Measurements from ENCODE around the gene CES4A. TPM values are rescaled to one million over a fixed set of nuclear protein-coding genes. Genes with fewer than 3 reads are reported as not detected.

Gene CES4A
- total and polyA plus RNA-seq, 2 donors = 2.1 to 14.6 TPM

DNA sequence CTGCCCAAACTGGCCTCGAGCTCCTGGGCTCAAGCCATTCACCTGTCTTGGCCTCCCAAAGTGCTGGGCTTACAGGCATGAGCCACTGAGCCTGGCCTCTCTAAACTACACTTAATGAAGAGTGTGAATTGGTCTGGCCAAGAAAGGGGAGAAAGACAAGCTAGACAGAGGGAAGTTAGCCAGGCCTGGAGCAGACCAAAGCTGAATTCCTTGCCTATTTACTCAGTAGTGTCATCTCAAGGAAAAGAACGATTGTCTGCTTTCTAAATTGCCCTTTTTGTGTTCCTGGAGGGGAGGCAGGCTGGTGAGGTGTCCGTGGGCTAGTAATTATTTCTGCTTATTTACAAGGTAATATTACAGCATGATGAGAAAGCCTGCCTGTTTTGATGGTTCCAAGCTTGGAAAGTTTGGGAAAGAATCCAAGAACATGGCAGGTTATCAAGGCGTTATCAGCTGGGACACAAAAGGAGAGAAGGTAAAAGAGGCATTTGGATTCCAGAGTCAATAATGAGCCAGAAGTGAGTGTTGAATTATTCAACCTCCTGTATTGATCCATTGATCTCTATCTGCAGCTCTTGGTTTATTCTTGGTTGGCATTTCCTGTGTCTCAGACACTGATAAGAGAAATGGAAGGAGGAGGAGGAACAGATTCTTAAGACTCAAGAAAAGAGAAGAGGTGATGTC is 34.3 kb downstream of the CES4A start:
- Histone ChIP-seq H3K27ac (ENCODE audit: low read depth in 1 of 2, low read length in 1 of 2) (no peak overlapping the region), H3K27me3 (ENCODE audit: control insufficient read depth in 2 of 2, insufficient read depth in 1 of 2, low read length in 1 of 2) (no peaks in the 10 kb centered on the region)
- 92% methylated on average over 4 of the region's 4 CpGs for WGBS

DNA sequence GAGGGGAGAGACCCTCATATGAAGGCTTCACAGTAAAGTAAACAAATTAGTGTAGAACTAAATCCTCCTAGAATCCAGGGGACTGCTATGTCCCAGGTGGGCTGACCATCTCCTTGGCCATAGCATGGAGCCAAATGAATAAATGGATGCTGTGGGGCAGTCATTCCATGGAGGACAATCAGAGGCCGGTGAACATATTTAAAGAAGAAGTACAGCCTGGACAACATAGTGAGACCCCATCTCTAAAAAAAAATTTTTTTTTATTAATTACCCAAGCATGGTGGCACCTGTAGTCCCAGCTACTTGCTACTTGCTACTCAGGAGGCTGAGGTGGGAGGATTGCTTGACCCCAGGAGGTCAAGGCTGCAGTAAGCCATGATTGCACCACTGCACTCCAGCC is 35.3 kb downstream of the CES4A start:
- no peaks in the 10 kb centered on the region for H3K27me3 ChIP-seq (ENCODE audit: control insufficient read depth in 2 of 2, insufficient read depth in 1 of 2, low read length in 1 of 2)
- H3K4me1 ChIP-seq (ENCODE audit: control insufficient read depth in 2 of 2, insufficient read depth in 2 of 2, low read length in 2 of 2) = peaks cover 5 to 17% of the 10 kb centered on the region in 2 donors
- no peaks in the 10 kb centered on the region for H3K9me3 ChIP-seq (ENCODE audit: control insufficient read depth in 2 of 2, insufficient read depth in 1 of 2, low read length in 1 of 2)
- no peak overlapping the region for H3K27ac ChIP-seq (ENCODE audit: low read depth in 1 of 2, low read length in 1 of 2)
- no peak for DNase-seq (ENCODE audit: low read depth in 6 of 9, low spot score in 9 of 9)
- WGBS = 98% methylated on average over 1 of the region's 1 CpG
- H3K4me3 ChIP-seq (ENCODE audit: low read length in 2 of 2) = no peak overlapping the region
- no peaks in the 10 kb centered on the region for H3K36me3 ChIP-seq (ENCODE audit: control insufficient read depth in 2 of 2, insufficient read depth in 2 of 2, low read length in 1 of 2)

More for the DNA sequence above, 34.3 kb downstream of the CES4A start:
- no peak for DNase-seq (ENCODE audit: low read depth in 6 of 9, low spot score in 9 of 9)
- Histone ChIP-seq H3K36me3 (ENCODE audit: control insufficient read depth in 2 of 2, insufficient read depth in 2 of 2, low read length in 1 of 2) (no peaks in the 10 kb centered on the region), H3K4me1 (ENCODE audit: control insufficient read depth in 2 of 2, insufficient read depth in 2 of 2, low read length in 2 of 2) (peaks cover 0 to 9% of the 10 kb centered on the region in 2 donors), H3K9me3 (ENCODE audit: control insufficient read depth in 2 of 2, insufficient read depth in 1 of 2, low read length in 1 of 2) (no peaks in the 10 kb centered on the region), H3K4me3 (ENCODE audit: low read length in 2 of 2) (no peak overlapping the region)

DNA sequence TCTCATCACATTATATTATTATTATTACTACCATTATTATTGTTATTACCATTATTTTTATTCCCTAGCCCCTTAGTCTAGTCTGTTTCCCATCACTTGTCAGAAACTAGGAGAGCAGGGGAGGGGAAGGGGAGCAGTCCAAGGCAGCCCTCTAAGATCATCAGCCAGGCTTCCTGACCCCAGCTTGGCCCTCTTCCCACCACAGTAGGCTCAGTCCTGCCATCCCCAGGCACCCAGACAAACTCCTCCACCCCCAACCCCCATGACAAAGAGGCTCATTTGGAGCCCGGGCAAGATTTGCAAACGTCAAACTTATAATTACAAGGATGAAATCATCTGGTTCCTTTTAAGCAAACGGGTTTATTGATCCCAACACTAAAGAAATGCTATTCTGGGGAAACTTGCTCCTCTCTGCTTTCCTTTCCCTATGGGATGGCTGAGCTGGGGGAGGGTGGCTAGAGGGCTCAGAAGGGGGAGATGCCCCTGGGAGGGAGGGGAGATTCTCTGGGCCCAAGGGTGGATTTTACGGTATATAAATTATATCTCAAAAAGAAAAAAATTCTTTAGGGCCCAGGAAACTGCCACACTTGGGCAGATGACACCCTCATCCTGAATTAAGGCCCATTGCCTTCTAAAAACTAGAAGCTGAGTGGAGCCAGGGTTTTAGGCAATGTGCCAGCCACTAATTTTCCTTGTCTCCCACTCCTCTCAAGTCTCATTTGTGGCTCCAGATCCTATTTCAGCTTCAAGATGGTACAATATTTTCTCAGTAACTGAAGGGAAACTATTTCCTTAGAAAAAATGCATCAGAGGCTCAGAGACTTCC is 36.2 kb downstream of the CES4A start:
- DNase-seq (ENCODE audit: low read depth in 6 of 9, low spot score in 9 of 9) = no peak
- Histone ChIP-seq H3K27ac (ENCODE audit: low read depth in 1 of 2, low read length in 1 of 2) (no peak overlapping the region), H3K9me3 (ENCODE audit: control insufficient read depth in 2 of 2, insufficient read depth in 1 of 2, low read length in 1 of 2) (no peaks in the 10 kb centered on the region), H3K4me3 (ENCODE audit: low read length in 2 of 2) (no peak overlapping the region), H3K27me3 (ENCODE audit: control insufficient read depth in 2 of 2, insufficient read depth in 1 of 2, low read length in 1 of 2) (no peaks in the 10 kb centered on the region), H3K36me3 (ENCODE audit: control insufficient read depth in 2 of 2, insufficient read depth in 2 of 2, low read length in 1 of 2) (no peaks in the 10 kb centered on the region), H3K4me1 (ENCODE audit: control insufficient read depth in 2 of 2, insufficient read depth in 2 of 2, low read length in 2 of 2) (peaks cover 5 to 17% of the 10 kb centered on the region in 2 donors)
- 93% methylated on average over 4 of the region's 4 CpGs for WGBS

DNA sequence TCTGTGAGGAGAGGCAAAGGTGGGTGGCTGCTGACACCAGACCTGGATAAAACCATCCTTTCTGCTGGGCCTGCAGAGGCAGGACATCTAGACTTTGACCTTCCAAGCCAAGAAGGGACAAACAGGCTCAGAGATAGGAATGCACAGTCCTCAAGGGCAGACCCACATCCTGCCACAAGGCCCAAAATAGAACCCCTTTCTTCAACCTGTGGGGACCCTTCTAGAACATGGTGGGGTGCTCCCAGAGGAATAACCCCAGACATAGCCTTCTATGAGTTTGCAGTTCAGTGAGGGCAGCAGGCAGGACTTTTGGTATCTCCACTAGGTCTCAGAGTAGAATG is 36.8 kb downstream of the CES4A start:
- Histone ChIP-seq H3K36me3 (ENCODE audit: control insufficient read depth in 2 of 2, insufficient read depth in 2 of 2, low read length in 1 of 2) (no peaks in the 10 kb centered on the region), H3K4me3 (ENCODE audit: low read length in 2 of 2) (no peak overlapping the region), H3K9me3 (ENCODE audit: control insufficient read depth in 2 of 2, insufficient read depth in 1 of 2, low read length in 1 of 2) (no peaks in the 10 kb centered on the region), H3K27me3 (ENCODE audit: control insufficient read depth in 2 of 2, insufficient read depth in 1 of 2, low read length in 1 of 2) (no peaks in the 10 kb centered on the region), H3K27ac (ENCODE audit: low read depth in 1 of 2, low read length in 1 of 2) (no peak overlapping the region), H3K4me1 (ENCODE audit: control insufficient read depth in 2 of 2, insufficient read depth in 2 of 2, low read length in 2 of 2) (peaks cover 6 to 17% of the 10 kb centered on the region in 2 donors)
- DNase-seq (ENCODE audit: low read depth in 6 of 9, low spot score in 9 of 9) = no peak

DNA sequence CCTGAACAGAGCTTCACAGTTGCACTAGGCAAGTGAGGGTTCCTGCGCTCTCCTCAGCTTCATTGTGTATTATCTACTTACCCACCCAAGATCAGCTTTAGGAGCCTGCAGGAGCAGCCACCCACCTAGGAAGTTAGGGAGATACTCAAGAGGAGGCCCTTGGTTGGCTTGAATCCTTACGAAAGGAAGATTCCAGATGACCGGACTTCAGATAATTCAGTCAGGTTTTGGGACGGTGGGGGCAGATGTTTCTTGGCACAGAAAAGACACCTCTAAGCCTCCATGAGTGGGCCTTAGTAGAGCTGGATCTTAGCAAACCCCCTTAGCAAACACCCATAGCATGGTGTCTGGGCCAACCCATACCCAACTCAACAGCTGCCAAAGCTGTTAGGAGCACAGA is 38.2 kb downstream of the CES4A start:
- no peak for DNase-seq (ENCODE audit: low read depth in 6 of 9, low spot score in 9 of 9)
- no peak overlapping the region for H3K4me3 ChIP-seq (ENCODE audit: low read length in 2 of 2)
- WGBS = 97% methylated on average over 4 of the region's 4 CpGs
- H3K9me3 ChIP-seq (ENCODE audit: control insufficient read depth in 2 of 2, insufficient read depth in 1 of 2, low read length in 1 of 2) = no peaks in the 10 kb centered on the region
- peaks cover 0 to 3% of the 10 kb centered on the region in 2 donors for H3K36me3 ChIP-seq (ENCODE audit: control insufficient read depth in 2 of 2, insufficient read depth in 2 of 2, low read length in 1 of 2)
- H3K27ac ChIP-seq (ENCODE audit: low read depth in 1 of 2, low read length in 1 of 2) = no peak overlapping the region
- H3K4me1 ChIP-seq (ENCODE audit: control insufficient read depth in 2 of 2, insufficient read depth in 2 of 2, low read length in 2 of 2) = peaks cover 14 to 24% of the 10 kb centered on the region in 2 donors
- no peaks in the 10 kb centered on the region for H3K27me3 ChIP-seq (ENCODE audit: control insufficient read depth in 2 of 2, insufficient read depth in 1 of 2, low read length in 1 of 2)

DNA sequence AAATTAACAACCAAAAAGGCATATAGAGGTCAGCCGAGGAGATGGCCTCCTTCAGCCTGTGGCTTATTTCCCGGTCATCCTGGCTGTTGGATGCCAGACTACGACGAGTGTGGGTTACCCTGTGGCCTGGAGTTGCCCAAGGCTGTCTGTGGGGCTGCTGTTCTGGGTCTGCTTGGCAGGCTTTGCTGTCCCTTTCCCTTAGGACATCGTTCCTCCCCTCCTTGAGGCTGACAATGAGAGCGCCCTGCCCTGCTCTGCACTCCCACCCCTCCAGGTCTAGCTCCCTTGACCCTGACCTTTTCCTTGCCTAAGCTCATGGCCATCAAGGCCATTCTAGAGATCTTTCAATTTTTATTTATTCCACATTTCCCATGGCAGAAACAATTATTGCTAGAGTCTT is 38.7 kb downstream of the CES4A start:
- Histone ChIP-seq H3K9me3 (ENCODE audit: control insufficient read depth in 2 of 2, insufficient read depth in 1 of 2, low read length in 1 of 2) (no peaks in the 10 kb centered on the region), H3K4me1 (ENCODE audit: control insufficient read depth in 2 of 2, insufficient read depth in 2 of 2, low read length in 2 of 2) (peaks cover 16 to 24% of the 10 kb centered on the region in 2 donors), H3K36me3 (ENCODE audit: control insufficient read depth in 2 of 2, insufficient read depth in 2 of 2, low read length in 1 of 2) (peaks cover 0 to 6% of the 10 kb centered on the region in 2 donors), H3K27ac (ENCODE audit: low read depth in 1 of 2, low read length in 1 of 2) (no peak overlapping the region), H3K27me3 (ENCODE audit: control insufficient read depth in 2 of 2, insufficient read depth in 1 of 2, low read length in 1 of 2) (no peaks in the 10 kb centered on the region), H3K4me3 (ENCODE audit: low read length in 2 of 2) (no peak overlapping the region)
- WGBS = 92% methylated on average over 6 of the region's 6 CpGs
- DNase-seq (ENCODE audit: low read depth in 6 of 9, low spot score in 9 of 9) = no peak

DNA sequence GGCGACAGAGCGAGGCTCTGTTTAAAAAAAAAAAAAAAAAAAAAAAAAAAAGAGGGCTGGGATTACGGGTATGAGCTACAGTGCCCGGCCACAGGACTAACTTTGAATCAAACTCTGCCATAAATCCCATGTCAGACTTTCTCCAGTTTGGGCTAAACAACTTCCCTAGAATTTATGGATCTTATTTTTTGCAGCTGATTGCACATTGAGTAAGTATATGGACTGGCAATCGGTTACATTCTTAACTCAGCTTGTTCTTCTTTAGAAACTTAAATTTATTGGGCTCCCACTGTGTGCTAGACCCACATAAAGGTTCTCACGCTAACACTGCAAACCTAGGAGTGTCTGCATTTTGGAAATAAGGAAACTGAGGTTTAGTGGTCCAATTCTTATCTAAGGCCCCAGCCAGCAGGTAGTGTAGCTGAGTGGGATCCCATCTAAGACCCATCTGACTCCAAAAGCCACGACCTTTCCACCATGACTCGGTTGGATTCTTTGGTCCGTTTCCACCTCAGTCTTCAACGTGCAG is 39.8 kb downstream of the CES4A start:
- WGBS = 40% methylated on average over 10 of the region's 10 CpGs
- Histone ChIP-seq H3K36me3 (ENCODE audit: control insufficient read depth in 2 of 2, insufficient read depth in 2 of 2, low read length in 1 of 2) (peaks cover 0 to 13% of the 10 kb centered on the region in 2 donors), H3K27me3 (ENCODE audit: control insufficient read depth in 2 of 2, insufficient read depth in 1 of 2, low read length in 1 of 2) (no peaks in the 10 kb centered on the region), H3K4me1 (ENCODE audit: control insufficient read depth in 2 of 2, insufficient read depth in 2 of 2, low read length in 2 of 2) (peaks cover 16 to 24% of the 10 kb centered on the region in 2 donors), H3K4me3 (ENCODE audit: low read length in 2 of 2) (peak overlapping the region; percentile 73 to 93), H3K27ac (ENCODE audit: low read depth in 1 of 2, low read length in 1 of 2) (peak overlapping the region; percentile 90 to 99), H3K9me3 (ENCODE audit: control insufficient read depth in 2 of 2, insufficient read depth in 1 of 2, low read length in 1 of 2) (no peaks in the 10 kb centered on the region)
- no peak for DNase-seq (ENCODE audit: low read depth in 6 of 9, low spot score in 9 of 9)

DNA sequence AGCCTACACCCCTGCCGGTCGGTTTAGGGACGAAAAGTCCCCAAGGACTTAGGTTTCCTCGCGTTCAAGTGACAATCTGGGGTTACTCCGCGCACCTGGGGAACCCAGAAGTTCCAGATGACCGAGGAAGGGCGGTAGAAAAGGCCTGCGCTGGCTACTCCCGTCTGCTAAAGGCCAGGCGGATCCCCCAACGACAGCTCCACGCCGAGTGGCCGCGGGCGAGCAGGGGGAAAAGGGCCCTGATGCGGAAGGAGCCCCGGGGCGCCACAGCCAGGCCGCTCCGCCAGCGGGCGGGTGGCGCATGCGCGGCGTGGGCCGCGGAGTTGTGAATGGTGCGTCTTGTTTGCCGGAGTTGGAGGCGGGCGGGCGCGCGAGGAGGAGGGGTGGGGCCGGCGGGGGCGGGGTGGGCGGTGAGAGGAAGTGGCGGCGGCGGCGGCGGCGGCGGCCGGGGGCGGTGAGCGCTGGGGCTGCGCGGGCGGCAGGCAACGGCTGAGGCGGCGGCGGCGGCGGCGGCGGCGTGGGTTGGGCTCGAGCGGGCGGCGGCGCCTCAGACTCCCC is 40.4 kb downstream of the CES4A start, which contains the start of gene CBFB:
Gene CBFB, plus strand, starts transcription at position 454 of the 558 bp plus-strand sequence. CDS start 259 bp downstream, outside the sequence.
- under 1% methylated on average over 68 of the region's 69 CpGs for WGBS
- Histone ChIP-seq H3K27ac (ENCODE audit: low read depth in 1 of 2, low read length in 1 of 2) (peak within 1 kb of the TSS; percentile 90 to 99), H3K4me3 (ENCODE audit: low read length in 2 of 2) (peak within 1 kb of the TSS; percentile 73 to 93), H3K27me3 (ENCODE audit: control insufficient read depth in 2 of 2, insufficient read depth in 1 of 2, low read length in 1 of 2) (no peaks in the 10 kb centered on the region), H3K36me3 (ENCODE audit: control insufficient read depth in 2 of 2, insufficient read depth in 2 of 2, low read length in 1 of 2) (peaks cover 0 to 13% of the 10 kb centered on the region in 2 donors), H3K9me3 (ENCODE audit: control insufficient read depth in 2 of 2, insufficient read depth in 1 of 2, low read length in 1 of 2) (no peaks in the 10 kb centered on the region), H3K4me1 (ENCODE audit: control insufficient read depth in 2 of 2, insufficient read depth in 2 of 2, low read length in 2 of 2) (peaks cover 16 to 24% of the 10 kb centered on the region in 2 donors)
- peak; percentile 70 to 96 (median 90) for DNase-seq (ENCODE audit: low read depth in 6 of 9, low spot score in 9 of 9)
